HEK293 (cell line): ENCODE data around the gene ZNF564.

Source experiments
- EGR2 ChIP-seq: fragments of 450-650 bp; formaldehyde crosslinking; IDR thresholded peaks from 2 replicates; pipeline ENCODE4 v1.5.1; 2016; ENCODE audit warnings: low read depth, missing biosample characterization, missing genetic modification characterization
- IKZF3 ChIP-seq: fragments of 450-650 bp; IDR thresholded peaks from 2 replicates; pipeline ENCODE4 v1.5.0; 2018; ENCODE audit warnings: missing biosample characterization, mild to moderate bottlenecking, missing genetic modification characterization, moderate library complexity
- RBAK ChIP-seq: fragments of 450-650 bp; formaldehyde crosslinking; IDR thresholded peaks from 2 replicates; pipeline ENCODE4 v1.5.1; 2016; ENCODE audit warnings: missing biosample characterization, missing genetic modification characterization
- SCRT2 ChIP-seq: fragments of 450-650 bp; formaldehyde crosslinking; IDR thresholded peaks from 2 replicates; pipeline ENCODE4 v1.5.1; 2016; ENCODE audit warnings: missing biosample characterization, missing genetic modification characterization
- SETDB1 ChIP-seq: IDR thresholded peaks from one replicate; pipeline ENCODE4 v1.6.1; 2017; ENCODE audit warnings: mild to moderate bottlenecking, low read length, moderate library complexity, mixed read lengths; ENCODE audit not compliant: insufficient read length
- WT1 ChIP-seq: fragments of 450-650 bp; formaldehyde crosslinking; IDR thresholded peaks from 2 replicates; pipeline ENCODE4 v1.5.1; 2016; ENCODE audit warnings: missing biosample characterization, missing genetic modification characterization
- ZBTB17 ChIP-seq: fragments of 450-650 bp; formaldehyde crosslinking; IDR thresholded peaks from 2 replicates; pipeline ENCODE4 v1.5.1; 2016; ENCODE audit warnings: missing biosample characterization, missing genetic modification characterization
- ZBTB48 ChIP-seq: fragments of 450-650 bp; formaldehyde crosslinking; IDR thresholded peaks from 2 replicates; pipeline ENCODE4 v1.5.1; 2016; ENCODE audit warnings: missing biosample characterization, missing genetic modification characterization
- ZNF10 ChIP-seq: fragments of 450-650 bp; formaldehyde crosslinking; IDR thresholded peaks from 2 replicates; pipeline ENCODE4 v1.5.1; 2017; ENCODE audit warnings: missing biosample characterization, missing genetic modification characterization
- ZNF19 ChIP-seq: fragments of 450-650 bp; formaldehyde crosslinking; IDR thresholded peaks from 2 replicates; pipeline ENCODE4; 2016; ENCODE audit warnings: missing biosample characterization, missing genetic modification characterization, low read depth
- ZNF2 ChIP-seq: fragments of 450-650 bp; formaldehyde crosslinking; IDR thresholded peaks from 2 replicates; pipeline ENCODE4 v1.5.1; 2016; ENCODE audit warnings: missing biosample characterization, missing genetic modification characterization
- ZNF311 ChIP-seq: fragments of 450-650 bp; formaldehyde crosslinking; IDR thresholded peaks from 2 replicates; pipeline ENCODE4 v1.5.1; 2017; ENCODE audit warnings: missing biosample characterization, missing genetic modification characterization, borderline replicate concordance
- ZNF324 ChIP-seq: fragments of 450-650 bp; formaldehyde crosslinking; IDR thresholded peaks from 2 replicates; pipeline ENCODE4 v1.5.1; 2016; ENCODE audit warnings: missing biosample characterization, missing genetic modification characterization
- ZNF423 ChIP-seq: fragments of 450-650 bp; formaldehyde crosslinking; IDR thresholded peaks from 2 replicates; pipeline ENCODE4 v1.5.1; 2016; ENCODE audit warnings: missing biosample characterization, missing genetic modification characterization
- ZNF513 ChIP-seq: fragments of 450-650 bp; IDR thresholded peaks from 2 replicates; pipeline ENCODE4 v1.5.1; 2018; ENCODE audit warnings: missing biosample characterization, missing genetic modification characterization
- ZNF549 ChIP-seq: fragments of 450-650 bp; IDR thresholded peaks from 2 replicates; pipeline ENCODE4 v1.5.1; 2018; ENCODE audit warnings: missing biosample characterization, missing genetic modification characterization, mild to moderate bottlenecking, inconsistent platforms, moderate library complexity
- ZNF558 ChIP-seq: fragments of 450-650 bp; formaldehyde crosslinking; IDR thresholded peaks from 2 replicates; pipeline ENCODE4 v1.5.1; 2016; ENCODE audit warnings: missing biosample characterization, missing genetic modification characterization
- ZNF560 ChIP-seq: fragments of 450-650 bp; formaldehyde crosslinking; IDR thresholded peaks from 2 replicates; pipeline ENCODE4 v1.5.1; 2017; ENCODE audit warnings: missing biosample characterization, missing genetic modification characterization, borderline replicate concordance
- ZNF561 ChIP-seq: fragments of 450-650 bp; IDR thresholded peaks from 2 replicates; pipeline ENCODE4 v1.5.1; 2018; ENCODE audit warnings: missing biosample characterization, missing genetic modification characterization, borderline replicate concordance
- ZNF596 ChIP-seq: fragments of 450-650 bp; IDR thresholded peaks from 2 replicates; pipeline ENCODE4 v1.5.0; 2018; ENCODE audit warnings: missing biosample characterization, mild to moderate bottlenecking, missing genetic modification characterization, moderate library complexity
- ZNF610 ChIP-seq: fragments of 450-650 bp; formaldehyde crosslinking; IDR thresholded peaks from 2 replicates; pipeline ENCODE4 v1.5.1; 2016; ENCODE audit warnings: missing biosample characterization, missing genetic modification characterization, borderline replicate concordance
- ZNF777 ChIP-seq: fragments of 450-650 bp; formaldehyde crosslinking; IDR thresholded peaks from 2 replicates; pipeline ENCODE4 v1.5.1; 2017; ENCODE audit warnings: missing biosample characterization, missing genetic modification characterization, borderline replicate concordance
- ZNF785 ChIP-seq: fragments of 450-650 bp; formaldehyde crosslinking; IDR thresholded peaks from 2 replicates; pipeline ENCODE4 v1.5.1; 2016; ENCODE audit warnings: missing biosample characterization, missing genetic modification characterization
- ZSCAN16 ChIP-seq: fragments of 450-650 bp; formaldehyde crosslinking; IDR thresholded peaks from 2 replicates; pipeline ENCODE4 v1.5.1; 2016; ENCODE audit warnings: missing biosample characterization, missing genetic modification characterization
- ZSCAN23 ChIP-seq: fragments of 450-650 bp; formaldehyde crosslinking; IDR thresholded peaks from 2 replicates; pipeline ENCODE4 v1.5.1; 2016; ENCODE audit warnings: missing biosample characterization, missing genetic modification characterization
- TF ChIP-seq, protein P1 (sequence below): fragments of 450-650 bp; formaldehyde crosslinking; IDR thresholded peaks from 2 replicates; pipeline ENCODE4 v1.5.1; 2016; ENCODE audit warnings: missing biosample characterization, missing genetic modification characterization, borderline replicate concordance
- TF ChIP-seq, protein P2 (sequence below): fragments of 450-650 bp; formaldehyde crosslinking; IDR thresholded peaks from 2 replicates; pipeline ENCODE4 v1.5.1; 2016; ENCODE audit warnings: missing biosample characterization, missing genetic modification characterization
- TF ChIP-seq, protein P3 (sequence below): fragments of 450-650 bp; formaldehyde crosslinking; IDR thresholded peaks from 2 replicates; pipeline ENCODE4 v1.5.1; 2016; ENCODE audit warnings: missing biosample characterization, missing genetic modification characterization
- TF ChIP-seq, protein P4 (sequence below): fragments of 450-650 bp; formaldehyde crosslinking; conservative IDR thresholded peaks from 2 replicates; pipeline ENCODE4 v1.5.1; 2016; ENCODE audit warnings: low read depth, missing biosample characterization, missing genetic modification characterization

Gene ZNF564

DNA sequence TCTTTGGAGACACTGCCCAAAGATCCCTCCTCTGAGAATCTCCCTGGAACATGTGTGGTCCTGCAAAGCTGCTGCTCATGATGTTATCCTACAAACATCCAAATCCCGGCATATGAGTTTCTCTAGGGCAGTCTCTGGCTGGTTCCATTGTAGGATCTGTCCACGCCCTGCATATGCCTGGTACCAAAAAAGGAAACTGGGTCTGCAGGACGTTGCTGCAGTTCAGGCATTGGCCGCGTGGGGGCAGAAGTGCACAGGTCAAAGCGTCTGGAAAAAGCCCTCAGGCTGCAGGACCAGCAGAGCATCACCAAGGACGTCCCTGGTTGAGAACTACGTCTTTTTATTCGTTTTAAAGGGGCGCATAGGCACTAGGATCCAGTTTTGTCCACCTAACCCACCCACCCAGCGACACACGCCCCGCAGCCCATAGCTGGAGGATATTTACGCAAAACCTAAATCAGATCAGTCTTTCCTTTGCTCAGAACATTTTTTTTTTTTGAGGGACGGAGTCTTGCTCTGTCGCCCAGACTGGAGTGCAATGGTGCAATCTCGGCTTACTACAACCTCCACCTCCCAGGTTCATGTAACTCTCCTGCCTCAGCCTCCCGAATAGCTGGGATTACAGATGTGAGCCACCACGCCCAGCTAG lies 12.9 kb upstream of the ZNF564 start (continued):
- TF ChIP-seq, protein P1, sequence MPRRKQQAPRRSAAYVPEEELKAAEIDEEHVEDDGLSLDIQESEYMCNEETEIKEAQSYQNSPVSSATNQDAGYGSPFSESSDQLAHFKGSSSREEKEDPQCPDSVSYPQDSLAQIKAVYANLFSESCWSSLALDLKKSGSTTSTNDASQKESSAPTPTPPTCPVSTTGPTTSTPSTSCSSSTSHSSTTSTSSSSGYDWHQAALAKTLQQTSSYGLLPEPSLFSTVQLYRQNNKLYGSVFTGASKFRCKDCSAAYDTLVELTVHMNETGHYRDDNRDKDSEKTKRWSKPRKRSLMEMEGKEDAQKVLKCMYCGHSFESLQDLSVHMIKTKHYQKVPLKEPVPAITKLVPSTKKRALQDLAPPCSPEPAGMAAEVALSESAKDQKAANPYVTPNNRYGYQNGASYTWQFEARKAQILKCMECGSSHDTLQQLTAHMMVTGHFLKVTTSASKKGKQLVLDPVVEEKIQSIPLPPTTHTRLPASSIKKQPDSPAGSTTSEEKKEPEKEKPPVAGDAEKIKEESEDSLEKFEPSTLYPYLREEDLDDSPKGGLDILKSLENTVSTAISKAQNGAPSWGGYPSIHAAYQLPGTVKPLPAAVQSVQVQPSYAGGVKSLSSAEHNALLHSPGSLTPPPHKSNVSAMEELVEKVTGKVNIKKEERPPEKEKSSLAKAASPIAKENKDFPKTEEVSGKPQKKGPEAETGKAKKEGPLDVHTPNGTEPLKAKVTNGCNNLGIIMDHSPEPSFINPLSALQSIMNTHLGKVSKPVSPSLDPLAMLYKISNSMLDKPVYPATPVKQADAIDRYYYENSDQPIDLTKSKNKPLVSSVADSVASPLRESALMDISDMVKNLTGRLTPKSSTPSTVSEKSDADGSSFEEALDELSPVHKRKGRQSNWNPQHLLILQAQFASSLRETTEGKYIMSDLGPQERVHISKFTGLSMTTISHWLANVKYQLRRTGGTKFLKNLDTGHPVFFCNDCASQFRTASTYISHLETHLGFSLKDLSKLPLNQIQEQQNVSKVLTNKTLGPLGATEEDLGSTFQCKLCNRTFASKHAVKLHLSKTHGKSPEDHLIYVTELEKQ (tag by site-specific recombination), result no peak
- TF ChIP-seq SETDB1 (no peak), ZNF560 (no peak), IKZF3 (peak; percentile 63; the same call in 1 of the 2 replicates), ZNF324 (tag by site-specific recombination) (no peak), ZNF785 (tag by site-specific recombination) (no peak), SCRT2 (no peak), ZSCAN23 (tag by site-specific recombination) (no peak), EGR2 (no peak), ZNF2 (tag by site-specific recombination) (0 out of 2 replicates have a peak, but pooled peaks have one; percentile 59), ZNF19 (tag by site-specific recombination) (no peak), ZNF10 (no peak), ZNF513 (tag by site-specific recombination) (no peak), ZNF561 (tag by site-specific recombination) (no peak), ZNF423 (no peak), ZSCAN16 (tag by site-specific recombination) (no peak), ZNF596 (tag by site-specific recombination) (no peak), ZBTB17 (tag by site-specific recombination) (peak; percentile 36; the same call in 1 of the 2 replicates), ZNF311 (tag by site-specific recombination) (no peak), ZNF558 (tag by site-specific recombination) (no peak), ZBTB48 (tag by site-specific recombination) (no peak), ZNF549 (tag by site-specific recombination) (no peak), ZNF777 (tag by site-specific recombination) (no peak), ZNF610 (tag by site-specific recombination) (no peak), WT1 (tag by site-specific recombination) (no peak), RBAK (tag by site-specific recombination) (no peak)
- TF ChIP-seq, protein P2, sequence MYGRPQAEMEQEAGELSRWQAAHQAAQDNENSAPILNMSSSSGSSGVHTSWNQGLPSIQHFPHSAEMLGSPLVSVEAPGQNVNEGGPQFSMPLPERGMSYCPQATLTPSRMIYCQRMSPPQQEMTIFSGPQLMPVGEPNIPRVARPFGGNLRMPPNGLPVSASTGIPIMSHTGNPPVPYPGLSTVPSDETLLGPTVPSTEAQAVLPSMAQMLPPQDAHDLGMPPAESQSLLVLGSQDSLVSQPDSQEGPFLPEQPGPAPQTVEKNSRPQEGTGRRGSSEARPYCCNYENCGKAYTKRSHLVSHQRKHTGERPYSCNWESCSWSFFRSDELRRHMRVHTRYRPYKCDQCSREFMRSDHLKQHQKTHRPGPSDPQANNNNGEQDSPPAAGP (tag by site-specific recombination), result no peak
- TF ChIP-seq, protein P3, sequence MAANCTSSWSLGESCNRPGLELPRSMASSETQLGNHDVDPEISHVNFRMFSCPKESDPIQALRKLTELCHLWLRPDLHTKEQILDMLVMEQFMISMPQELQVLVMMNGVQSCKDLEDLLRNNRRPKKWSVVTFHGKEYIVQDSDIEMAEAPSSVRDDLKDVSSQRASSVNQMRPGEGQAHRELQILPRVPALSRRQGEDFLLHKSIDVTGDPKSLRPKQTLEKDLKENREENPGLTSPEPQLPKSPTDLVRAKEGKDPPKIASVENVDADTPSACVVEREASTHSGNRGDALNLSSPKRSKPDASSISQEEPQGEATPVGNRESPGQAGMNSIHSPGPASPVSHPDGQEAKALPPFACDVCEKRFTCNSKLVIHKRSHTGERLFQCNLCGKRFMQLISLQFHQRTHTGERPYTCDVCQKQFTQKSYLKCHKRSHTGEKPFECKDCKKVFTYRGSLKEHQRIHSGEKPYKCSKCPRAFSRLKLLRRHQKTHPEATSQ (tag by site-specific recombination), result no peak
- TF ChIP-seq, protein P4, sequence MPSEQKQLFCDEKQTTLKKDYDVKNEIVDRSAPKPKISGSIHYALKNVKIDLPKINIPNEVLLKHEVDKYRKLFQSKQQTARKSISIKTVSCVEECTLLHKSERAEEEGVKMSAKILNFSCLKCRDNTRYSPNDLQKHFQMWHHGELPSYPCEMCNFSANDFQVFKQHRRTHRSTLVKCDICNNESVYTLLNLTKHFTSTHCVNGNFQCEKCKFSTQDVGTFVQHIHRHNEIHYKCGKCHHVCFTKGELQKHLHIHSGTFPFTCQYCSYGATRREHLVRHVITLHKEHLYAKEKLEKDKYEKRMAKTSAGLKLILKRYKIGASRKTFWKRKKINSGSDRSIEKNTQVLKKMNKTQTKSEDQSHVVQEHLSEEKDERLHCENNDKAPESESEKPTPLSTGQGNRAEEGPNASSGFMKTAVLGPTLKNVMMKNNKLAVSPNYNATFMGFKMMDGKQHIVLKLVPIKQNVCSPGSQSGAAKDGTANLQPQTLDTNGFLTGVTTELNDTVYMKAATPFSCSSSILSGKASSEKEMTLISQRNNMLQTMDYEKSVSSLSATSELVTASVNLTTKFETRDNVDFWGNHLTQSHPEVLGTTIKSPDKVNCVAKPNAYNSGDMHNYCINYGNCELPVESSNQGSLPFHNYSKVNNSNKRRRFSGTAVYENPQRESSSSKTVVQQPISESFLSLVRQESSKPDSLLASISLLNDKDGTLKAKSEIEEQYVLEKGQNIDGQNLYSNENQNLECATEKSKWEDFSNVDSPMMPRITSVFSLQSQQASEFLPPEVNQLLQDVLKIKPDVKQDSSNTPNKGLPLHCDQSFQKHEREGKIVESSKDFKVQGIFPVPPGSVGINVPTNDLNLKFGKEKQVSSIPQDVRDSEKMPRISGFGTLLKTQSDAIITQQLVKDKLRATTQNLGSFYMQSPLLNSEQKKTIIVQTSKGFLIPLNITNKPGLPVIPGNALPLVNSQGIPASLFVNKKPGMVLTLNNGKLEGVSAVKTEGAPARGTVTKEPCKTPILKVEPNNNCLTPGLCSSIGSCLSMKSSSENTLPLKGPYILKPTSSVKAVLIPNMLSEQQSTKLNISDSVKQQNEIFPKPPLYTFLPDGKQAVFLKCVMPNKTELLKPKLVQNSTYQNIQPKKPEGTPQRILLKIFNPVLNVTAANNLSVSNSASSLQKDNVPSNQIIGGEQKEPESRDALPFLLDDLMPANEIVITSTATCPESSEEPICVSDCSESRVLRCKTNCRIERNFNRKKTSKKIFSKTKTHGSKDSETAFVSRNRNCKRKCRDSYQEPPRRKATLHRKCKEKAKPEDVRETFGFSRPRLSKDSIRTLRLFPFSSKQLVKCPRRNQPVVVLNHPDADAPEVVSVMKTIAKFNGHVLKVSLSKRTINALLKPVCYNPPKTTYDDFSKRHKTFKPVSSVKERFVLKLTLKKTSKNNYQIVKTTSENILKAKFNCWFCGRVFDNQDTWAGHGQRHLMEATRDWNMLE (tag by site-specific recombination), result no peak
